Endometrial microvascular endothelial cells (primary cell): ENCODE results near the gene DAB1. TPM values are rescaled to one million over a fixed set of nuclear protein-coding genes. Genes with fewer than 3 reads are reported as not detected.

ENCODE experiments used
- in situ Hi-C: cut with HindIII; loops from 2 replicates; pipeline ENCODE4 v1.10.0; 2017; ENCODE audit warnings: low sequenced_read_pairs, low pct_unique_long_range_greater_than_20kb; ENCODE audit errors: inconsistent ontology term
- total RNA-seq: library from RNA; depleted of rRNA; stranded (reverse); fragments of >200 nt; gene quantifications from one replicate; pipeline ENCODE4 v1.2.3, GENCODE V29; 2015; ENCODE audit errors: inconsistent ontology term

DAB1 gene
- total RNA-seq, 1 donor from 2014 or later = not detected

DNA sequence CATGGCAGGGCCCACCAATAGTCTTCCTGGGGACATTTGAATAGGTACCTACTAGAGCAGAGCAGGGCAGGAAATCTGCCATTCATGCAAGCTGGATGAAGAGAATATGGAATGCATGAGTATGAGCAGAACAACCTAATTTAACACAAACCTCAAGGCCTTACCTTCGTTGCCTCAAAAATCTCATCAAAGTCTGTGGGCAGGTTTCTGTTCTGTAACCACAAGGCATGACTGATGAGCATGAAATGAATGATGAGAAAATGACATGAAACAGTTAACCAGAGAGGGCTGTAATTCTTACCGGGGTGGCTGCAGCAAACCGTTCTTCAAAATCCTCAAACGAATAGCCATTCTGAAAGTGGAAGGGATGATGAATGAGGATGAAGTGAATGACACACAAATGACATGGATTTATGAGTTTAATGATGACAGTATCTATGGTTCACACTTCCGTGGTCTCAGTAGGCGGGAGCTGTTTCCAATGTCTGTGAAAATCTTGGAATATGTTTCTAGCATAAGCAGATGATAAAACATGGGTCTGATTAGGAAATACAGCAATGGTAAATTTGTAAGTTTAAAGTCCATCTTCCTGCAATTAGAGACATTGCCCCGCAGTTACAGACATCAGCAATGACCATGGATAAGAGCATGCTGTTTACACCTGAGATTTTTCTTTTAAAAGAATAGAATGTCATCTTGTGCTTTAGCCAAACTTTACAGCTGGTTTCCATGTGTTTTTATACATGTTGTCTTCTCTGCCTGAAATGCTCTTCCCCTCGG lies 390.4 kb downstream of the DAB1 start:
- in situ Hi-C loops = no loop called here

DNA sequence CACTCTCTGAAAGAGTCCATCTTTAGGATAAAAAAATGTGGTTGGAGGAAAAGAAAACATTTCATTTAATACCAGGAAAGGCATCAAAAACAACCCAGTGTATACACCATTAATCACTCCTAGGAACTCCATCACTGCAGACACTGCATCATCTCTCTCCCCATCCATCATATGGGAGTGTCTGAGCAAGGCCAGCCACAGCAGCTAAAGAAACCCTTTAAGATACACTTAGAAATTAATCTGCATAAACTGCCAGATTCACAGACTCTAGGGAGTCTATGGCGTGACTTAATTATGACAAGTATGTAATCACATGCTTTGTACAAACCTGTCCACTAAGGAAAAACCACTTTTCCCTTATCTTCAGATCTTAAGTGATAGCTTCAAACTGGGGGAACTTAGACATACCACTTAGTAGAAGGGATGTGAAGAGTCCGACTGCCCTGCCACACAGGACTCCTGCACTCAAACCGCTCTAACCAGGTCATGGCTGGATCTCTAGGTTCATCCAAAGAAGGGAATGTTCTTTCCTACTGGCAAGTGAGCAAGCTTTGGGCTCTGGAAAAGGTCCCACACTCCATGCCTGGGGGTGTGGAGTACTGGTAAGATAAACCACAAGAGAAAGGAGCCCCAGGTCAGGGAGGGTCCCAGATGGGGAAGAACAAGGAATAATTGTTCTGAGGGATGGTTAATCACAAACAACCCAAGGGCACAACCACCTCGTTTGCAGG lies 397.1 kb downstream of the DAB1 start:
- in situ Hi-C loops = no loop called here

DNA sequence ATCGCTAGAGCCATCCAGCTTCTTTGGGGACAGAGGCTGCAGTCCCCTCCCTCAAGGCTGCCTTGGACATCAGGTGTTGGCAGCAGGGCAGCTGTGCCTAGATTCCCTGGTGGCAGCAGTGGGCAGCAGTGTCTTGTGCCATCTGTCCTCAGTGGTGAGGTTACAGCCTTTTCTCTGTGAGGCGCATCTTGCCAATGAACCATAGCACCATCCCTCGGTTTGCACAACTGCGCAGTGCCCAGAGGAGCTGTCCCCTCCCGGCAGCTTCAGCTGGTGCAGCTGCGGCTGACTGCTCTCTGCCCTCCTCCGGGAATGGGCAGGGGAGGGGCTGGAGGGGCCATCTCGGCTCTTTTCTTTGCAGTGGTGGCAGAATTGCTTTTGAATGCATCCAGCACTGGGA lies 399.0 kb downstream of the DAB1 start:
- in situ Hi-C loops = no loop called here

DNA sequence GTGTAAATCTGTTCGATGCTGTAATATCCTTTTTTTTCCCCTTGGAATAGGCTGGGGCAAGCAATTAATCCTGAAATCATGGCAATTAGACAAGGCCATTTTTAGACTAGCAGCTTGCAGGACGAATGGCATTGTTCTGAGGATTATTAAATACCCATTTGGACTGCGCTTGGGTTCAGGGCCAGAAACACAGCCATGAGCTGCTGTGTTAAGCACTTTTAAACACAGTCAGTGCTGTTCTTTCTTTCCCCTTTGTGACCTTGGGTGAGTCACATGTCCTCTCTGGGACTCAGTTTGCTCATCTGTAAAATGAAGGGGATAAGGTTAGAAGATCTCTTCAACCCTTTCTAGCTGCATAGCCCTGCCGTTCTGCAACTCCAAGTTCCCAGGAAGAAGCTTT lies 399.4 kb downstream of the DAB1 start:
- in situ Hi-C loops = no loop called here

DNA sequence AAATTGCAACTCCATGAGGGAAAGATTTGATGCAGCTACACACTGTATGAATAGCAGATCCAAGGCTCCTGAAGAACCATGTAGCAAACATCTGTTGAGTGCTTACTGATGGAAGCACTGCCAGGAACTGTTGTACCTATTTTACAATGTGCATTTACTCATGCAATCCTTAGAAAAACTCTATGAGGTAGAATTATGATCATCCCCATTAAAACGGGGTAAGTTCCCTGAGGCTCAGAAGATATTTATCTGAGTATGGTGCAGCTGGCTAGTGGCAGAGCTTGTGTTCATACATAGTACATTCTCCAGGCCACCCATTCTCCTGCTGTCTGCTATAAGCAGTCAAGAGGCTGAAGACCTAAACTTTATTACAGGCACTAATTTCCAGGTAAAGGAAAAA lies 403.6 kb downstream of the DAB1 start:
- in situ Hi-C loops = no loop called here

DNA sequence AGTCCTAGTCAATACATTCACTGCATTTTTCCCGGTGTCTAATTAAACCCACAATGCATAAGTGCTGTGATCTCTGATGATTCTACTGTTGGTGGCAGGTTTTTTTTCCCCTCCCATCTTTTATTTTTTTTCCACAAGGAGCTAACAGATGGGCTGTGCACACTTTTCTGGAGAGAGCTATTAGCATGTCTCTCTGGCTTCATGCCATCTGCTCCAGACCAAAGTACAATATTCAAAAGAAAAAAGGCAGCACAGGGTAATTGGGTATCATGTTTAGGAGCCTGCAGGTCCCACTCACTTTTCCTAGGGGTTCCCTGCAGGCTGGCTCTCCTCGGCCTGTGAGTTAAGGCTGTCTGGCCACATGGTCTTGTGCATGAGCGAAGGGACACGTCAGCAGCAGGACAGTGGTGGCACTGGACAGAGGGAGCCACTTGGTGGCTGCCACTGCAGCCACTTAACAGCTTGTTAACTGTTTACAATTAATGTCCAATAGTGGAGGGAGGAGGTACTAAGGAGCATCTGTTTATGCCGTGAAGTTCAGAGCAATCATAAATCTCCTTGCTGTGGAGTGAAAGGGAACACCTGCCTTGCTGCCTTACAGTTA lies 404.5 kb downstream of the DAB1 start:
- in situ Hi-C loops = no loop called here

DNA sequence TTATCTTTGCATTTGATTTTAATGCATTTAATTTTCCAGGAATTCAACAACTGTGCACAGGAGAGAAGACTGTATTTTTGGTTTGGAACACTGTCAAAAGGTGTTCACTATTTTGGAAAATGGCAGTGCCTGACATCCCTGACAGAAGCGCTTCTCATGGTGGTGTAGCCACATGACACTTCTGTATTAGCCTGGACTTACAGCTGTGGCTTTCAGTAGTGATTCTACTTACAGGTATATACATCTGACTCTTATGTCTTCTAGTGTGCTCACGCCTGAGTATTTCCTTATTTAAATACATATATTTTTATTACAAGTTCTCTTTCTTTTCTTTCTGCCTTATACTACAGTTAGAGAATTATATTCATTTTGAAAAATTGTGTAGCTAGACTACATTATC lies 405.7 kb downstream of the DAB1 start:
- in situ Hi-C loops = no loop called here

DNA sequence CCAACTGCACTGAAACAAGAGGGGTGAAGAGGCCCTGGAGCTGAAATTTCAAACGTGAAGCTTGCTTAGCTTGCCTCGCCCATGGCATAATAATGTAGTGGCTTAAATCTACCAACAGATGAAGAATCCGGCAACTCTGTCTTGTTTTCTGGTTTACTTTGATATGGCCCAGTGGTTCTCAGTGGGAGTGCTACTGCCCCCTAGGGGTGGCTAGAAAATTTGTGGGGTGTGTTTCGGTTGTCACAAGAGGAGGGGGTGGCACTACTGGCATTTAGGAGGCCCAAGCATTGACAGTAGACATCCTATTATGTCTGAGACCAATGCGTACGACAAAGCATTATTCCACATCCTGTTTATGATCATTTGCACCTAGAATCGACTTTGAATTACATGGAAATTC lies 406.1 kb downstream of the DAB1 start:
- in situ Hi-C loops = no loop called here

DNA sequence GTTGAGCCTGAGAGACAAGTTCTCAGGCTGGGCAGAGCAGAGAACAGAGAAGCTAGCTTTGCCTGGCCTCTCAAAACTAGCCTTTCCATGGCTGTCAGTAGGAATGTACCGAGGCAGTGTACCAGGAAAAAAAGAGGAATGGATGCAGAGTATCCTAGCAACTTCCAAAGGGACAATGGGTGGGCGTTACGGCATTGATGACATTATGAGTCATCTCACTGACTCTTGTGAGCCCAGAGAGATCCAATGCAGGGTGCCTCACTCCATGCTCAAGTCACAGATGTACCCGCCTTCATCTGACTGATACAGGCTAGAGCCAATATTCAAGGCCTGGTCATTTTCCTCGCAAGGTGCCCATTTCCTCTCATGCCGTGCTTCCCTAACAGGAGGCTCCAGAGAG lies 406.7 kb downstream of the DAB1 start:
- in situ Hi-C loops = no loop called here

DNA sequence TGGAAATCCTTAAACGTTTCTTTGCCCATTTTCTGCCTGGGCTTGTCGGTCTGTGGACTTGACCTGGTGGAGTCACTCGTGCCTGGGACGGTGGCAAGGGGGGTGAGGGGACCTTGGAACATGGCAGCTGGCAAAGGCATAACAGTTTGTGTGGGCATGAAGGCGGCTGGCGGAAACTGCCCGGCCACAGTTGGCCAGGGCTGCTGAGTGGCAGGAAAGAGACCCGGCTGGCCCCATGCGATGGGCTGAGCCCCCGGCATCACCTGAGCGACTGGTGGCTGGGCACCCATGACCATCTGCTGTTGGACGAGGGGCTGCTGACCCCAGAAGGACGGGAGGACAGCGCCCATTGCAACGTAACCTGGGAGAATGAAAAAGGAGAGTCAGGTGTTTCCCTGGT lies 408.8 kb downstream of the DAB1 start:
- in situ Hi-C loops = no loop called here

DNA sequence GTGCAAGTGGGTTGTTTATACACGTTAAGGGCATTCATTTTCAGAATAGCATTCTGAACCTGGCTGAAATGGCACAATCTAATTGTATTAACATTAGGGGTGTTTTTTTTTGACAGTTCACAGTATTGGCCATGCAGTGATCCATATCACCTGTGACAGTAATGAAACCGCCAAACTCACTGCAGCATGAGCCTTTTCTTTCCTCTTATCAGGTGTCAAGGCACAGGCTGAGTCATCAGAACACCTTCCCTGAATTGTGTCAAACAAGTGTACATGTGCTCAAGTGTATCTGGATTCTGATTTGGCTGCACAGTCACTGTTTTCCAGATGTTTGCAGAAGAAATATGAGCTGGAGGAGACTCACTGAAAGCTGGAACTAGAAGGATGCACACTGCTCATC lies 410.3 kb downstream of the DAB1 start:
- in situ Hi-C loops = no loop called here

DNA sequence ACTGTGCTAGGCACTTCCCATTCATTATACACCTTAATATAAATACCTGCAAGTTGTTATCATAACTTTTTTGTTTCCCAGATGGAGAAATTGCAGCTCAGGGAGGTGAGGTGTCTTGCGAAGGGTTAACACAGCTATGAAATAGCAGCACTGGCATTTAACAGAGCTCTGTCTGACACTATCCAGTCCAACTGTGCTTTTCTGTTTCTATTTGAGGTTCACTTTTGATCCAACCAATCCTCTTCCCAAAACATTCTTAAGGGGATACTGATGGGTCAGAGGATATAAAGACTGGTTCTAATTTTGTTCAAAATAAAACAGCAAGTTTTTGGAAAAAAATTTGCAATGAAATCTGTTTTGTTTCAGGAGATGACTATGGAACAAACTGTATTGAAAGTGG lies 411.5 kb downstream of the DAB1 start:
- in situ Hi-C loops = no loop called here

DNA sequence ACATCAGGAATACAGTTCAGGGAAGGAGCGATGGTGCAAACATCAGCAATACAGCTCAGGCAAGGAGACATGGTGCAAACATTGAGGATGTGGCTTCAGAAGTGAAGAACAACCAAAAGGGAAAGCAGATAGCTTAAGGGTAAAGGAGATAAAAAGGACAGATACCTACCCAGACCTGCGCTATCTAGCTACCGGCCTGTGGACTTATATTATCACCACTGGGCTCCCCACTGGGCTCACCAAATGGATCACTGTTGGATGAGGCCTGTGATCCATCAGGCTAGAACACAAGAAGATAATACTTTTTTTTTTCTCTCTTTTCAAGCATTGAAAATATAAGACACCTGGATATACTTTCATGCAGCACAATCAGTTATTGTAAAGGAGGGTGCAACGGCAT lies 413.3 kb downstream of the DAB1 start:
- in situ Hi-C loops = no loop called here

DNA sequence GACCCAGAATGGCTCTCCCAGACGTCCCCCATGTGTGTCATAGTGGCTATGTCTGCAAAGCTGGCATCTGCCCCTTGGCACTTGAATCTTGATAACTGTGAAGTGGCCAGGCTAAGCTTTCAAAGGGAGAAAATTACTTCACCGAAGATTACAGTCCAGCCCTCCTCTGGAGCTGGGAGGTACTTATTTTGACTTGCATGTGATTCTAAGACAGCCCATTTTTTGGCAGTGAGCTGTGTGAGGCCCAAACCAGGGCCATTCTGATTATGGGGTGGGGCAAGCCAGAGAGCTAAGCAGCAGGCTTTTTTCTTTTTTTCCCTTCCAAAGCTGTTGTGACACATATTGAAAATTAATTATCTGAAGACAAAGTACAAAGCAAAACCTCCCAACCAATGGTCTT lies 415.9 kb downstream of the DAB1 start:
- in situ Hi-C loops = no loop called here

DNA sequence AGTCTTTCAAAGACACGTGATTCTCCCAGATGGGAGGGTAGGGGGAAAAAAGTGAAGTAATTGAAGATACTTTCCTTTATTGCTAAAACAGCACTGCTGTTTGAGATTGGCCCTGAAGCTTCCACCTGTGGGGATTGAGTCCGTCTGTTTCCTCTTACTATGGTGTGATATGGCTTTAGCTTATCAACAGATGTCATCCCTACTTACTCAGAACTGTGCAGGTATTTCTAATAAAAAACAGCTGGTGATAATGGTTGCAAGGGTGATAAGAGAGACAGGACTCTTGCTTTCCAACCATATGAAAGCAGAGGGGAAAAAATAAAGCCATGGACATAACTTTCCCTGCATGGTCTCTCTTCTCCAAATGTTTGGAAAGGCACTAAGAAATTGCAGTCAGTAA lies 416.4 kb downstream of the DAB1 start:
- in situ Hi-C loops = no loop called here

DNA sequence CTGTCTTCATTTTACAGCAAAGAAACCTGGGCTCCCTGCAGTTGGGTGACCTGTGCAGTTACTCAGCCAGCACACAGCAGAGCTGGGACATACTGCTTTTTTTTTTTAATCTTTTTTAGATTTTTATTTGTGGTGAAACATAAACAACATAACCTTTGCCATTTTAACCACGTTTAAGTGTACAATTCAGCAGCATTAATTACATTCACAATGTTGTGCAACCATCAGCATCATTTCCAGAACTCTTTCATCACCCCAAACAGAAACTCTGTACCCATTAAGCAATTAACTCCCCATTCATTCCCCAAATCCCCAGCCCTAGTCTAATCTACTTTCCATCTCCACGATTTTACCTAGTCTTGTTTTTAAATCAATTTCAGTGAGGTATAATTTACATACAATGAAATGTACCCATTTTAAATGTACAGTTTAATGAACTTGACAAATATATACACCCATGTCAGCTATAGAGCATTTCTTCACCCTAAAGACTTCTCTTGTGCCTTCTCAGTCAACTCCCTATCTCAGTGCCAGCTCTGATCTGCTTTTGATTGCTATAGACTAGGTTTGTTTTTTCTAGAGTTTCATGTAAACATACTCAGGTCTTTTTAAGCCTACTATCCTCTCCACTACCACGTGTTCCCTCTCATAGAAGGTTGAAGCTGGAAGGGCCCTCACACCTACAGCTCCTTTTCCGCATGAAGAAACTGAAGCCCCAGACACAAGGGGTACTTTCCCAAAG lies 420.3 kb downstream of the DAB1 start:
- in situ Hi-C loops = no loop called here

DNA sequence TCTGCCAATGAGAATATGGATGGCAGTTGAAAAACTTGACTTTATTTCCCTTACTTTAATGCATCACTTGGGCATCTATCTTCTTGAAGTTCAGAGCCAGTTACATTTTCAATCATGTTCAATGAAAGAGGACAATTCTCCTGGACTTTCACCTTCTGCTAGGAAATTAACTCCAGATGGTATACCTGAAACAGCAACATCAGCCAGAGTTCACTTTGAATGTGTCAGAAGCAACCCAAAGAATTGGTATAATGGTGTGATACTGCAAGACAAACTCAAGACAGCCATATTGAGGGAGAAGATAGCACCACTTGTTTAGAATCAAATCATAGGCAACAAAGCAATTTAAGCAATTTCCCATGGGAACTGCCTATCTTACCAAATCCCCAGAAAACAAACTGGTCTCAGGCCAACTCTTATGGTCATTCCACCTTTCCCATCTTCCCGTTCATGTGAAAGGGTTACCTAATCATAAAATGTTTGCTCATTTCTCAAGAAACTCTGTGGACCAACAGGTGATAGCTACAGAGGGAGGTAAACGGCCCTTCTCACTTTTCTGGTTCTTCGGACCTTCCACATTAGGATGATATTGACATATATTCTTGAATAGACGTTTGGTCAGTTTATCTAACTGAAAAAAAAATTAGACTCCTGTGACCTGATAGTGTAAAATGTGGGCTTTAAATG lies 428.3 kb downstream of the DAB1 start:
- in situ Hi-C loops = no loop called here

DNA sequence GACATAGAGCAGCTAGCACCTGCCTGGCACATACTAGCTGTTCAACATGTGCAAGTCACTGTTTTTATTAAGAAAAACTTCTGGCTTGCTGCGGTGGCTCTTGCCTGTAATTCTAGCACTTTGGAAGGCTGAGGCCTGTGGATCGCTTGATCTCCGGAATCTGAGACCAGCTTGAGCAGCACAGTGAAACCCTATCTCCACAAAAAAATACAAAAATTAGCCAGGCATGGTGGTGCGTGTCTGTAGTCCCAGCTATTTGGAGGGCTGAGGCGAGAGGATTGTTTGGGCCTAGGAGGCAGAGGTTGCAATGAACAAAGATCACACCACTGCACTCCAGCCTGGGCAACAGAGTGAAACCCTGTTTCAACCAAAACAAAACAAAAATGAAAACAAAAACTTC lies 430.4 kb downstream of the DAB1 start:
- in situ Hi-C loops = no loop called here
